HG02870 (cell line): ENCODE measurements around the gene FMN2.

ENCODE experiments used
- ATAC-seq: cut with Tn5 transposase; IDR thresholded peaks from one replicate; pipeline ENCODE4 v1.9.1; 2021; ENCODE audit warnings: mild to moderate bottlenecking, moderate library complexity; ENCODE audit not compliant: unreplicated experiment

FMN2 gene

GRCh38 chr1:240096974-240097373 lies 5.3 kb downstream of the FMN2 start:
- ATAC-seq = no peak

- ATAC-seq = no peak
Observed at GRCh38 chr1:240098534-240098933, 6.9 kb downstream of the FMN2 start.

GRCh38 chr1:240099329-240099728 lies 7.6 kb downstream of the FMN2 start:
- no peak for ATAC-seq

- no peak for ATAC-seq
Observed at GRCh38 chr1:240099748-240100147, 8.1 kb downstream of the FMN2 start.

- ATAC-seq = no peak
Observed at GRCh38 chr1:240100371-240100934, 8.8 kb downstream of the FMN2 start.

- no peak for ATAC-seq
Observed at GRCh38 chr1:240101306-240101705, 9.6 kb downstream of the FMN2 start.

GRCh38 chr1:240101737-240102136 lies 10.1 kb downstream of the FMN2 start:
- no peak for ATAC-seq

- ATAC-seq = no peak
Observed at GRCh38 chr1:240104672-240105071, 13.0 kb downstream of the FMN2 start.

- no peak for ATAC-seq
Observed at GRCh38 chr1:240107058-240107684, 15.5 kb downstream of the FMN2 start.

GRCh38 chr1:240109130-240109529 lies 17.4 kb downstream of the FMN2 start:
- ATAC-seq = no peak

- ATAC-seq = no peak
Observed at GRCh38 chr1:240109920-240110636, 18.4 kb downstream of the FMN2 start.

GRCh38 chr1:240111558-240111957 lies 19.9 kb downstream of the FMN2 start:
- ATAC-seq = no peak

GRCh38 chr1:240114222-240114621 lies 22.5 kb downstream of the FMN2 start:
- ATAC-seq = no peak

GRCh38 chr1:240115831-240116230 lies 24.1 kb downstream of the FMN2 start:
- ATAC-seq = no peak

GRCh38 chr1:240116831-240117769 lies 25.4 kb downstream of the FMN2 start:
- ATAC-seq = no peak

- no peak for ATAC-seq
Observed at GRCh38 chr1:240117930-240118329, 26.2 kb downstream of the FMN2 start.

GRCh38 chr1:240122639-240123613 lies 31.2 kb downstream of the FMN2 start:
- ATAC-seq = no peak

- ATAC-seq = no peak
Observed at GRCh38 chr1:240126821-240127220, 35.1 kb downstream of the FMN2 start.

- ATAC-seq = no peak
Observed at GRCh38 chr1:240128366-240128765, 36.7 kb downstream of the FMN2 start.

- ATAC-seq = no peak
Observed at GRCh38 chr1:240134113-240134512, 42.4 kb downstream of the FMN2 start.
